ENCODE measurements around the gene HK1. TPM values are rescaled to one million over a fixed set of nuclear protein-coding genes. Genes with fewer than 3 reads are reported as not detected.

HK1 gene
- polyA plus RNA-seq, 1 experiment: 47.5 TPM

GRCh38 chr10:69415049-69415448 is 136.8 kb downstream of the HK1 start:
- TF ChIP-seq, protein P1, sequence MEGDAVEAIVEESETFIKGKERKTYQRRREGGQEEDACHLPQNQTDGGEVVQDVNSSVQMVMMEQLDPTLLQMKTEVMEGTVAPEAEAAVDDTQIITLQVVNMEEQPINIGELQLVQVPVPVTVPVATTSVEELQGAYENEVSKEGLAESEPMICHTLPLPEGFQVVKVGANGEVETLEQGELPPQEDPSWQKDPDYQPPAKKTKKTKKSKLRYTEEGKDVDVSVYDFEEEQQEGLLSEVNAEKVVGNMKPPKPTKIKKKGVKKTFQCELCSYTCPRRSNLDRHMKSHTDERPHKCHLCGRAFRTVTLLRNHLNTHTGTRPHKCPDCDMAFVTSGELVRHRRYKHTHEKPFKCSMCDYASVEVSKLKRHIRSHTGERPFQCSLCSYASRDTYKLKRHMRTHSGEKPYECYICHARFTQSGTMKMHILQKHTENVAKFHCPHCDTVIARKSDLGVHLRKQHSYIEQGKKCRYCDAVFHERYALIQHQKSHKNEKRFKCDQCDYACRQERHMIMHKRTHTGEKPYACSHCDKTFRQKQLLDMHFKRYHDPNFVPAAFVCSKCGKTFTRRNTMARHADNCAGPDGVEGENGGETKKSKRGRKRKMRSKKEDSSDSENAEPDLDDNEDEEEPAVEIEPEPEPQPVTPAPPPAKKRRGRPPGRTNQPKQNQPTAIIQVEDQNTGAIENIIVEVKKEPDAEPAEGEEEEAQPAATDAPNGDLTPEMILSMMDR (IDR thresholded peaks at IDR 0.05; ENCODE audit: insufficient read depth, low read depth, low read length): no peak
- no peaks in the 10 kb centered on the region for H3K36me3 ChIP-seq (ENCODE audit: control insufficient read depth, insufficient read depth, low read length)
- peaks cover 10% of the 10 kb centered on the region for H3K27me3 ChIP-seq (ENCODE audit: control insufficient read depth, insufficient read depth, low read length)
- CTCF ChIA-PET: interaction anchor here (0.7 to 0.8 kb wide), 2 partner anchors 92 to 93 kb away, joined by 3 to 4 read pairs; no protein-coding TSS in a partner anchor
- POLR2A ChIA-PET: no interaction called here
- H3K4me3 ChIP-seq (ENCODE audit: low read depth, low read length): no peak overlapping the region
- no peak for DNase-seq (ENCODE audit: low read depth)

DNA sequence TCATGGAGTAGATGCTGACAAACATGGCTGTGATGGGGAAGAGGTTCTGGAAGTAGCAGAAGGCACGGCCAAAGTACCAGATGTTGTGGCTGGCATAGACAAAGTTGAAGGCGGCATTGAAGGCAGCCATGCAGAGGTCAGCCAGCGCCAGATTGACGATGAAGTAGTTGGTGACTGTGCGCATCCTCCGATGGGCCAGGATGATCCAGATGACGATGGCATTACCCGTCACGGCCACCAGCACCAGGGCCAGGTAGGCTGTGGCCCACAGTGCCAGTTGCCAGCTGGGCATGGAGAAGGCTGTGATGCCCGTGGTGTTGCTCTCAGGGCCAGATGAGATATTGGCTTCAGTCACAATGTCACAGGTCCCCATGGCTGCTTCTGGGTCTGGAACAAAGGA is 137.7 kb downstream of the HK1 start:
- ChIA-PET CTCF (interaction anchor here (0.7 to 0.8 kb wide), 2 partner anchors 91 to 92 kb away, joined by 3 to 4 read pairs; no protein-coding TSS in a partner anchor), POLR2A (no interaction called here)
- DNase-seq (ENCODE audit: low read depth): no peak
- no peak overlapping the region for H3K4me3 ChIP-seq (ENCODE audit: low read depth, low read length)
- peaks cover 10% of the 10 kb centered on the region for H3K27me3 ChIP-seq (ENCODE audit: control insufficient read depth, insufficient read depth, low read length)
- H3K36me3 ChIP-seq (ENCODE audit: control insufficient read depth, insufficient read depth, low read length): no peaks in the 10 kb centered on the region
- TF ChIP-seq, protein P1 (IDR thresholded peaks at IDR 0.05; ENCODE audit: insufficient read depth, low read depth, low read length): no peak

DNA sequence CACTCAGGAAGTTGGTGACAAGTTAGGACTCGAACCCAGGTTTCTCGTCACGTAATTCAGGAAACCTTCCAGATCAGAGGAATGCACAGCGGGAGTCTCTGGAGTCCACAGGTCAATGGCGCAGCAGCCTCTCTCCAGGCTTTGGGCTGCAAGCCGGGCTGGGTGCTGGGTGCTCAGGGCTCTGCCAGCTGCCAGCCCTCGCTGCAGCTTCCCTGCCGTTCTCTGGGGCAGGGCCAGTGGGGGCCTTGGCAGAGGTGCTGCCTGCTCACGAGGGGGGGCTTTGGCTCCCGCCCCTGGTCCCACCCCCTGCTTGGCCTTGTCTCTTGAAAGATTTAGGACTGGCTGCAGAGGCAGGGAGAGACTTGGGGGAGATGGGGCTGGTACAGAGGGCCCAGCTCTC is 138.4 kb downstream of the HK1 start, which contains the start of gene TACR2:
Gene TACR2, minus strand, starts transcription at position 224 of the 400 bp plus-strand sequence. CDS start 595 bp downstream, outside the sequence.
- Histone ChIP-seq H3K27me3 (ENCODE audit: control insufficient read depth, insufficient read depth, low read length) (peaks cover 10% of the 10 kb centered on the region), H3K36me3 (ENCODE audit: control insufficient read depth, insufficient read depth, low read length) (no peaks in the 10 kb centered on the region), H3K4me3 (ENCODE audit: low read depth, low read length) (no peak within 1 kb of the TSS)
- DNase-seq (ENCODE audit: low read depth): no peak
- TF ChIP-seq, protein P1 (IDR thresholded peaks at IDR 0.05; ENCODE audit: insufficient read depth, low read depth, low read length): no peak
- POLR2A ChIA-PET: no interaction called here
- CTCF ChIA-PET: interaction anchor here (1.0 to 3.6 kb wide), 5 partner anchors 8 to 99 kb away, joined by 3 to 16 read pairs (median 4); no protein-coding TSS in a partner anchor

DNA sequence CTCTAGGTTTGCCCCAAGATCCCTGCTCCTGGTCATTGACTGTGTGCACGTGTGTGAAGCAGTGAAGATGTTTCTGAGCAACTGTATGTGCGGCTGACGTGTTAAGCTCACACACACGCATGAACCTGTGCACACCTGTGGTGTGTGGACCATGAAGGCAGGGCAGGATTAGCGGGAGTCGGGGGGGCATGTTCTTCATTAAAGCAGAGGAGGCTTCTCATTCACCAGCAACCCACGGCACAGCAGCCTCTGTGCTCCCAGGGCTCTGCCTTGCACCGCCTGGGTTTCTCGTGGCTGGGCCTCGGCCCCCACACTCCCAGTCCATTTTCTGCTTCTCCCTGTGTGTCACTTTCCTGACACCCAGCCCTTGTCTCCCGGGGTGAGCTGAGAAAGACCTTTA is 139.2 kb downstream of the HK1 start:
- no peak for DNase-seq (ENCODE audit: low read depth)
- Histone ChIP-seq H3K27me3 (ENCODE audit: control insufficient read depth, insufficient read depth, low read length) (peaks cover 13% of the 10 kb centered on the region), H3K4me3 (ENCODE audit: low read depth, low read length) (no peak overlapping the region), H3K36me3 (ENCODE audit: control insufficient read depth, insufficient read depth, low read length) (no peaks in the 10 kb centered on the region)
- ChIA-PET CTCF (interaction anchor here (1.0 to 3.6 kb wide), 9 partner anchors 8 to 324 kb away, joined by 3 to 16 read pairs (median 4); no protein-coding TSS in a partner anchor), POLR2A (no interaction called here)
- TF ChIP-seq, protein P1 (IDR thresholded peaks at IDR 0.05; ENCODE audit: insufficient read depth, low read depth, low read length): no peak

- TF ChIP-seq, protein P1 (IDR thresholded peaks at IDR 0.05; ENCODE audit: insufficient read depth, low read depth, low read length): no peak
- H3K36me3 ChIP-seq (ENCODE audit: control insufficient read depth, insufficient read depth, low read length): no peaks in the 10 kb centered on the region
- DNase-seq (ENCODE audit: low read depth): no peak
- peaks cover 13% of the 10 kb centered on the region for H3K27me3 ChIP-seq (ENCODE audit: control insufficient read depth, insufficient read depth, low read length)
- ChIA-PET POLR2A (no interaction called here), CTCF (interaction anchor here (1.0 to 3.6 kb wide), 8 partner anchors 9 to 325 kb away, joined by 3 to 16 read pairs (median 4); no protein-coding TSS in a partner anchor)
- H3K4me3 ChIP-seq (ENCODE audit: low read depth, low read length): no peak overlapping the region
Observed at GRCh38 chr10:69418052-69418752, 139.9 kb downstream of the HK1 start.

Data from BJ (cell line).